Stimulated activated memory B cell treated with anti-CD40 and anti-IgM and Interleukin-4, amounts not matched to agents 10 μg/mL and 1 μg/mL and 100 μg/mL, for 72 hours (primary cell): Measurements from ENCODE around the gene PRDM5.

ENCODE experiments used
- ATAC-seq: fragments of 150-1000 bp; cut with Tn5 transposase; 2 replicates; pipeline ENCODE4 v1.10.0; 2021
- H3K27ac Mint-ChIP-seq: one replicate; pipeline ENCODE4 v1.8.0; 2022; ENCODE audit warnings: mild to moderate bottlenecking, mixed read lengths
- H3K27me3 Mint-ChIP-seq: one replicate; pipeline ENCODE4 v1.8.0; 2022; ENCODE audit warnings: mixed read lengths
- H3K36me3 Mint-ChIP-seq: one replicate; pipeline ENCODE4 v1.8.0; 2022; ENCODE audit warnings: mixed read lengths
- H3K4me1 Mint-ChIP-seq: one replicate; pipeline ENCODE4 v1.8.0; 2022; ENCODE audit warnings: mixed read lengths
- H3K4me3 Mint-ChIP-seq: one replicate; pipeline ENCODE4 v1.8.0; 2022; ENCODE audit warnings: mild to moderate bottlenecking, moderate library complexity, mixed read lengths
- H3K9me3 Mint-ChIP-seq: one replicate; pipeline ENCODE4 v1.8.0; 2022; ENCODE audit warnings: mixed read lengths

Gene PRDM5

GRCh38 chr4:120922381-120923206 lies at the start of gene PRDM5:
PRDM5 (minus strand) TSS chr4:120922726; CDS start chr4:120922608, 118 bp downstream.
- Mint-ChIP-seq H3K27ac (no peak within 1 kb of the TSS), H3K27me3 (peaks cover 24% of the 10 kb centered on the region), H3K36me3 (no peaks in the 10 kb centered on the region), H3K4me1 (peaks cover 4% of the 10 kb centered on the region), H3K4me3 (peak within 1 kb of the TSS; percentile 24), H3K9me3 (no peaks in the 10 kb centered on the region)
- peak; percentile 7 for ATAC-seq

- H3K9me3 Mint-ChIP-seq = peaks cover 3% of the 10 kb centered on the region
These were observed 49.4 kb upstream of the PRDM5 start for GRCh38 chr4:120971884-120972283.

GRCh38 chr4:120965938-120966337 lies 43.4 kb upstream of the PRDM5 start:
- no peaks in the 10 kb centered on the region for H3K4me1 Mint-ChIP-seq
- H3K27me3 Mint-ChIP-seq = no peaks in the 10 kb centered on the region
- H3K36me3 Mint-ChIP-seq = no peaks in the 10 kb centered on the region
- no peak overlapping the region for H3K27ac Mint-ChIP-seq
- H3K9me3 Mint-ChIP-seq = peaks cover 3% of the 10 kb centered on the region
- ATAC-seq = no peak
- H3K4me3 Mint-ChIP-seq = no peak overlapping the region

More at GRCh38 chr4:120971884-120972283, 49.4 kb upstream of the PRDM5 start:
- no peaks in the 10 kb centered on the region for H3K36me3 Mint-ChIP-seq
- no peak overlapping the region for H3K4me3 Mint-ChIP-seq
- H3K4me1 Mint-ChIP-seq = no peaks in the 10 kb centered on the region
- ATAC-seq = no peak
- H3K27me3 Mint-ChIP-seq = no peaks in the 10 kb centered on the region
- no peak overlapping the region for H3K27ac Mint-ChIP-seq

- no peaks in the 10 kb centered on the region for H3K27me3 Mint-ChIP-seq
- no peak overlapping the region for H3K4me3 Mint-ChIP-seq
- H3K27ac Mint-ChIP-seq = no peak overlapping the region
- H3K36me3 Mint-ChIP-seq = no peaks in the 10 kb centered on the region
- H3K9me3 Mint-ChIP-seq = peaks cover 3% of the 10 kb centered on the region
- H3K4me1 Mint-ChIP-seq = no peaks in the 10 kb centered on the region
- no peak for ATAC-seq
These were observed 42.1 kb upstream of the PRDM5 start for GRCh38 chr4:120964596-120964995.

- no peak overlapping the region for H3K4me3 Mint-ChIP-seq
- H3K27me3 Mint-ChIP-seq = no peaks in the 10 kb centered on the region
- H3K4me1 Mint-ChIP-seq = no peaks in the 10 kb centered on the region
- H3K9me3 Mint-ChIP-seq = no peaks in the 10 kb centered on the region
- no peaks in the 10 kb centered on the region for H3K36me3 Mint-ChIP-seq
- no peak overlapping the region for H3K27ac Mint-ChIP-seq
- no peak for ATAC-seq
These were observed 40.9 kb upstream of the PRDM5 start for GRCh38 chr4:120963449-120963848.

- no peaks in the 10 kb centered on the region for H3K9me3 Mint-ChIP-seq
- no peaks in the 10 kb centered on the region for H3K27me3 Mint-ChIP-seq
- H3K4me3 Mint-ChIP-seq = no peak overlapping the region
- no peak for ATAC-seq
- no peak overlapping the region for H3K27ac Mint-ChIP-seq
- no peaks in the 10 kb centered on the region for H3K4me1 Mint-ChIP-seq
- H3K36me3 Mint-ChIP-seq = no peaks in the 10 kb centered on the region
These were observed 38.2 kb upstream of the PRDM5 start for GRCh38 chr4:120960656-120961267.

- Mint-ChIP-seq H3K36me3 (no peaks in the 10 kb centered on the region), H3K27me3 (no peaks in the 10 kb centered on the region), H3K4me3 (no peak overlapping the region), H3K4me1 (no peaks in the 10 kb centered on the region), H3K9me3 (peaks cover 26% of the 10 kb centered on the region), H3K27ac (no peak overlapping the region)
- ATAC-seq = no peak
These were observed 25.9 kb upstream of the PRDM5 start for GRCh38 chr4:120948382-120948781.

GRCh38 chr4:120942776-120943175 lies 20.2 kb upstream of the PRDM5 start:
- ATAC-seq = no peak
- Mint-ChIP-seq H3K36me3 (no peaks in the 10 kb centered on the region), H3K9me3 (peaks cover 16% of the 10 kb centered on the region), H3K27me3 (no peaks in the 10 kb centered on the region), H3K27ac (no peak overlapping the region), H3K4me3 (no peak overlapping the region), H3K4me1 (no peaks in the 10 kb centered on the region)

GRCh38 chr4:120940547-120940946 lies 18.0 kb upstream of the PRDM5 start:
- no peaks in the 10 kb centered on the region for H3K27me3 Mint-ChIP-seq
- no peak overlapping the region for H3K27ac Mint-ChIP-seq
- no peaks in the 10 kb centered on the region for H3K4me1 Mint-ChIP-seq
- H3K9me3 Mint-ChIP-seq = peaks cover 16% of the 10 kb centered on the region
- no peak overlapping the region for H3K4me3 Mint-ChIP-seq
- H3K36me3 Mint-ChIP-seq = no peaks in the 10 kb centered on the region
- ATAC-seq = no peak

- Mint-ChIP-seq H3K4me1 (no peaks in the 10 kb centered on the region), H3K27ac (no peak overlapping the region), H3K36me3 (no peaks in the 10 kb centered on the region), H3K4me3 (no peak overlapping the region), H3K9me3 (peaks cover 11% of the 10 kb centered on the region), H3K27me3 (no peaks in the 10 kb centered on the region)
- no peak for ATAC-seq
These were observed 17.2 kb upstream of the PRDM5 start for GRCh38 chr4:120939693-120940092.

- Mint-ChIP-seq H3K4me3 (no peak overlapping the region), H3K36me3 (no peaks in the 10 kb centered on the region), H3K9me3 (no peaks in the 10 kb centered on the region), H3K27me3 (no peaks in the 10 kb centered on the region), H3K27ac (no peak overlapping the region), H3K4me1 (no peaks in the 10 kb centered on the region)
- no peak for ATAC-seq
These were observed 7.3 kb upstream of the PRDM5 start for GRCh38 chr4:120929847-120930246.

GRCh38 chr4:120927801-120928409 lies 5.4 kb upstream of the PRDM5 start:
- H3K36me3 Mint-ChIP-seq = no peaks in the 10 kb centered on the region
- H3K4me3 Mint-ChIP-seq = no peak overlapping the region
- peaks cover 13% of the 10 kb centered on the region for H3K27me3 Mint-ChIP-seq
- no peaks in the 10 kb centered on the region for H3K4me1 Mint-ChIP-seq
- ATAC-seq = no peak
- no peaks in the 10 kb centered on the region for H3K9me3 Mint-ChIP-seq
- H3K27ac Mint-ChIP-seq = no peak overlapping the region

- no peak for ATAC-seq
- no peak overlapping the region for H3K4me3 Mint-ChIP-seq
- H3K27me3 Mint-ChIP-seq = peaks cover 21% of the 10 kb centered on the region
- H3K4me1 Mint-ChIP-seq = peaks cover 4% of the 10 kb centered on the region
- no peaks in the 10 kb centered on the region for H3K9me3 Mint-ChIP-seq
- H3K27ac Mint-ChIP-seq = no peak overlapping the region
- no peaks in the 10 kb centered on the region for H3K36me3 Mint-ChIP-seq
These were observed 4.0 kb upstream of the PRDM5 start for GRCh38 chr4:120926358-120927025.

- Mint-ChIP-seq H3K27me3 (peaks cover 24% of the 10 kb centered on the region), H3K4me3 (no peak overlapping the region), H3K4me1 (peaks cover 4% of the 10 kb centered on the region), H3K36me3 (no peaks in the 10 kb centered on the region), H3K27ac (no peak overlapping the region), H3K9me3 (no peaks in the 10 kb centered on the region)
- ATAC-seq = no peak
These were observed 2.4 kb upstream of the PRDM5 start for GRCh38 chr4:120924931-120925330.

GRCh38 chr4:120923207-120923522 lies 639 bp upstream of the PRDM5 start:
- H3K4me3 Mint-ChIP-seq = no peak overlapping the region
- H3K36me3 Mint-ChIP-seq = no peaks in the 10 kb centered on the region
- ATAC-seq = no peak
- H3K9me3 Mint-ChIP-seq = no peaks in the 10 kb centered on the region
- peaks cover 24% of the 10 kb centered on the region for H3K27me3 Mint-ChIP-seq
- H3K27ac Mint-ChIP-seq = no peak overlapping the region
- peaks cover 4% of the 10 kb centered on the region for H3K4me1 Mint-ChIP-seq
